ENCODE measurements around the gene SCN5A.

Gene SCN5A

DNA sequence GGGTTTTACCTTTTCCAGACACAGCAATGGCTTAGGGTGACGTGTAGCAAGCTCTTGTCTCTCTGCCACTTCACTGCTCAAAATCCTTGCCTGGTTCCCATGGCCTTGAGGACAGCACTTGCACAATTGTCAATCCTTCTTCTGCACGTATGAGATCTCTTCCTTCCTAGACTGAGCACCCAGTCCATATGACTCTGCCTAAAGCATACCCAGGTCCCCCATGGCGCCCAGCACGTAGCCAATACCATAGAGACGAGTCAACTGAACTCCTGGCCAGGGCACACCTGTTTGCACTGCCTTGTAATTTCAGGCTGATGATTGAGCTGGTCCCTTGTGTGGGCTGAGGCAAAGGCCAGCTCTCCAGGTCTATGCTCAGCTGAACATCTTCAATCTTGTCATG lies 23.3 kb downstream of the SCN5A start:
- Histone ChIP-seq H3K9me3 (no peaks in the 10 kb centered on the region), H3K27me3 (no peaks in the 10 kb centered on the region), H3K4me3 (ENCODE audit: low read depth in 1 of 2, low read length in 1 of 2) (no peak overlapping the region), H3K36me3 (no peaks in the 10 kb centered on the region), H3K27ac (no peak overlapping the region), H3K4me1 (ENCODE audit: control insufficient read depth in 1 of 2, insufficient read depth in 1 of 2, low read depth in 1 of 2, low read length in 1 of 2) (no peaks in the 10 kb centered on the region)
- TF ChIP-seq, protein P1, sequence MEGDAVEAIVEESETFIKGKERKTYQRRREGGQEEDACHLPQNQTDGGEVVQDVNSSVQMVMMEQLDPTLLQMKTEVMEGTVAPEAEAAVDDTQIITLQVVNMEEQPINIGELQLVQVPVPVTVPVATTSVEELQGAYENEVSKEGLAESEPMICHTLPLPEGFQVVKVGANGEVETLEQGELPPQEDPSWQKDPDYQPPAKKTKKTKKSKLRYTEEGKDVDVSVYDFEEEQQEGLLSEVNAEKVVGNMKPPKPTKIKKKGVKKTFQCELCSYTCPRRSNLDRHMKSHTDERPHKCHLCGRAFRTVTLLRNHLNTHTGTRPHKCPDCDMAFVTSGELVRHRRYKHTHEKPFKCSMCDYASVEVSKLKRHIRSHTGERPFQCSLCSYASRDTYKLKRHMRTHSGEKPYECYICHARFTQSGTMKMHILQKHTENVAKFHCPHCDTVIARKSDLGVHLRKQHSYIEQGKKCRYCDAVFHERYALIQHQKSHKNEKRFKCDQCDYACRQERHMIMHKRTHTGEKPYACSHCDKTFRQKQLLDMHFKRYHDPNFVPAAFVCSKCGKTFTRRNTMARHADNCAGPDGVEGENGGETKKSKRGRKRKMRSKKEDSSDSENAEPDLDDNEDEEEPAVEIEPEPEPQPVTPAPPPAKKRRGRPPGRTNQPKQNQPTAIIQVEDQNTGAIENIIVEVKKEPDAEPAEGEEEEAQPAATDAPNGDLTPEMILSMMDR (IDR thresholded peaks at IDR 0.05): no peak

DNA sequence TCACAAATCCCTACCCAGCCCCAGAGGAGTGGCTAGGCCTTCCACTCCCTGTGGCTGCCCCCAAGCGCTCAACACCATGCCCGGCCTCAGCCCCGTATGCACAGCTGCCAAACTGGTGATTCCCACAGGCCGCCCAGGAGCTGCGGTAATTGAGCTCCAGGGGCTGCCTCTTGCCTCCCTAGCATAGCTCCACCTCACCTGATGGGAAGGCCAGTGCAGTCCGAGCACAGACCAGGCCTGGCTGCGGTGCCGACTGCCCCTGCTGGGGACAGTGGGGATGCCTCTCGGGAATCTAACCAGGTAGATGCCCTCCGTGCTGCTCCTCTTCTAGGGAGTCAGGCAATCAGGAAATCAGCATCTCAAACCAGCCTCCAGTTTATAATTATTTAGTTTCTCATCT lies 25.9 kb downstream of the SCN5A start:
- Histone ChIP-seq H3K9me3 (no peaks in the 10 kb centered on the region), H3K27ac (no peak overlapping the region), H3K4me3 (ENCODE audit: low read depth in 1 of 2, low read length in 1 of 2) (no peak overlapping the region), H3K4me1 (ENCODE audit: control insufficient read depth in 1 of 2, insufficient read depth in 1 of 2, low read depth in 1 of 2, low read length in 1 of 2) (no peaks in the 10 kb centered on the region), H3K27me3 (no peaks in the 10 kb centered on the region), H3K36me3 (no peaks in the 10 kb centered on the region)
- TF ChIP-seq, protein P1 (IDR thresholded peaks at IDR 0.05): no peak

DNA sequence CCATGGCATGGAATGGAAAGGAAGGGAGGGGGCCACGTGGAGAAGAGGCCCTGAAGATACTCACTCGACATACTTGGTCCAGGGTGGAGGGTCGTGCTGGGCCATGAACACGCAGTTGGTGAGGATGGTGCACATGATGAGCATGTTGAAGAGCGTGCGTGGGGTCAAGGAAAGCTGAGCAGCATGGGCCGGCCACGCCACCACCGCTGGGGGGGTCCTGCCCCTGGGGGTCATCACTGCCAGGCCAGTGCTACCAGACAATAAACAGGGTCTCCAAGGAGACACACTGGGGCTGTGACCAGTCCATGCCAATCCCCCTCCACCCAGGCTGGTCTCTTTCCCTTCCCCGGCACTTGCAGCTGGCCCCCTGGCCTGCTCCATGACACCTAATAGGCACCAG lies 27.2 kb downstream of the SCN5A start:
- Histone ChIP-seq H3K27me3 (no peaks in the 10 kb centered on the region), H3K36me3 (no peaks in the 10 kb centered on the region), H3K9me3 (no peaks in the 10 kb centered on the region), H3K27ac (no peak overlapping the region), H3K4me3 (ENCODE audit: low read depth in 1 of 2, low read length in 1 of 2) (no peak overlapping the region), H3K4me1 (ENCODE audit: control insufficient read depth in 1 of 2, insufficient read depth in 1 of 2, low read depth in 1 of 2, low read length in 1 of 2) (no peaks in the 10 kb centered on the region)
- TF ChIP-seq, protein P1 (IDR thresholded peaks at IDR 0.05): no peak

GRCh38 chr3:38620236-38620635 lies 29.3 kb downstream of the SCN5A start:
- Histone ChIP-seq H3K36me3 (no peaks in the 10 kb centered on the region), H3K27ac (no peak overlapping the region), H3K9me3 (no peaks in the 10 kb centered on the region), H3K27me3 (no peaks in the 10 kb centered on the region), H3K4me3 (ENCODE audit: low read depth in 1 of 2, low read length in 1 of 2) (no peak overlapping the region), H3K4me1 (ENCODE audit: control insufficient read depth in 1 of 2, insufficient read depth in 1 of 2, low read depth in 1 of 2, low read length in 1 of 2) (no peaks in the 10 kb centered on the region)
- TF ChIP-seq, protein P1 (IDR thresholded peaks at IDR 0.05): no peak

DNA sequence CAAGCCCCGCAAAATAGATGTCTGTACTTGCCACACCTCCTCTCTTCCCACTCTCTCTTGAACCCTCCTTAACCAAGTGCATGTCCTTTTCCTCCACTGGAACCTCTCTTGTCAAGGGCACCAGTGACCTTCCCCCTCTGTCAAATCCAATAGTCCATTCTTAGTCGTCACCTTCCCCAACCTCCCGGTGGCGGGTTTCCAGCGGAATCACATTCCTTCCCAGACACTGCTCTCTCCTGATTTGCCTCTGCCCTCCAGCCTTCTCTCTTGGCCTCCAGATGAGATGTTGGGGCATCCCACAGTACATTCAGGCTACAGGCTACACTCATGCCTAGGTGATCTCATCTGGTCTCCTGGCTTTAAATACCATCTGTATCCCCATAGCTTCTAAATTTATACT lies 31.1 kb downstream of the SCN5A start:
- Histone ChIP-seq H3K36me3 (no peaks in the 10 kb centered on the region), H3K27me3 (no peaks in the 10 kb centered on the region), H3K4me3 (ENCODE audit: low read depth in 1 of 2, low read length in 1 of 2) (no peak overlapping the region), H3K27ac (no peak overlapping the region), H3K9me3 (no peaks in the 10 kb centered on the region), H3K4me1 (ENCODE audit: control insufficient read depth in 1 of 2, insufficient read depth in 1 of 2, low read depth in 1 of 2, low read length in 1 of 2) (no peaks in the 10 kb centered on the region)
- TF ChIP-seq, protein P1 (IDR thresholded peaks at IDR 0.05): no peak

DNA sequence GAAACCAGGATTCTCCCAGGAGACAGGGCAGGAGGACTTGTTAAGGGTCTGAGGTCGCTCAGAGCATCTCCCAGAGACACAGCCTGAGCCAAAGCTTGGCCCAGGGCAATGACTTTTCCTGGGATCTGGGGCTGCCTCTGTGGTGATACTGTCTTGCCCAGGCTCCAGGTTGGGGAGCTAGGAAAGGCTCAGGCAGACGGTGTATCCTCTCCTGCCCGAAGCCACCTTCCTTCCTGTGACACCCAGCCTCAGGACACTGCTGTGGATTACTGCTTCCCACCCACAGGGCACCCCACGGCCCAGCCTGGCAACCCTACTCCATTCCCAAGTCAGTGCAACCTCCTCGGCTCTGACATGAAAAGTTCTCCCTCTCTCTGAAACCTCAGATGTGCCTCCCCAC lies 31.9 kb downstream of the SCN5A start:
- H3K4me1 ChIP-seq (ENCODE audit: control insufficient read depth in 1 of 2, insufficient read depth in 1 of 2, low read depth in 1 of 2, low read length in 1 of 2): no peaks in the 10 kb centered on the region
- TF ChIP-seq, protein P1 (IDR thresholded peaks at IDR 0.05): no peak
- no peaks in the 10 kb centered on the region for H3K36me3 ChIP-seq
- no peak overlapping the region for H3K4me3 ChIP-seq (ENCODE audit: low read depth in 1 of 2, low read length in 1 of 2)
- H3K27ac ChIP-seq: no peak overlapping the region
- H3K27me3 ChIP-seq: no peaks in the 10 kb centered on the region
- no peaks in the 10 kb centered on the region for H3K9me3 ChIP-seq

All from neutrophil (primary cell).